HG03378 (cell line): ENCODE data around the gene TLE3.

Experiments used
- ATAC-seq: cut with Tn5 transposase; IDR thresholded peaks from one replicate; pipeline ENCODE4 v1.9.1; 2021; ENCODE audit warnings: mild to moderate bottlenecking, moderate library complexity; ENCODE audit not compliant: unreplicated experiment

TLE3 gene

GRCh38 chr15:70064441-70064840 lies 33.3 kb downstream of the TLE3 start:
- no peak for ATAC-seq

GRCh38 chr15:70063980-70064379 lies 33.7 kb downstream of the TLE3 start:
- ATAC-seq: no peak

- ATAC-seq: no peak
Measured at GRCh38 chr15:70063261-70063925, 34.3 kb downstream of the TLE3 start.

DNA sequence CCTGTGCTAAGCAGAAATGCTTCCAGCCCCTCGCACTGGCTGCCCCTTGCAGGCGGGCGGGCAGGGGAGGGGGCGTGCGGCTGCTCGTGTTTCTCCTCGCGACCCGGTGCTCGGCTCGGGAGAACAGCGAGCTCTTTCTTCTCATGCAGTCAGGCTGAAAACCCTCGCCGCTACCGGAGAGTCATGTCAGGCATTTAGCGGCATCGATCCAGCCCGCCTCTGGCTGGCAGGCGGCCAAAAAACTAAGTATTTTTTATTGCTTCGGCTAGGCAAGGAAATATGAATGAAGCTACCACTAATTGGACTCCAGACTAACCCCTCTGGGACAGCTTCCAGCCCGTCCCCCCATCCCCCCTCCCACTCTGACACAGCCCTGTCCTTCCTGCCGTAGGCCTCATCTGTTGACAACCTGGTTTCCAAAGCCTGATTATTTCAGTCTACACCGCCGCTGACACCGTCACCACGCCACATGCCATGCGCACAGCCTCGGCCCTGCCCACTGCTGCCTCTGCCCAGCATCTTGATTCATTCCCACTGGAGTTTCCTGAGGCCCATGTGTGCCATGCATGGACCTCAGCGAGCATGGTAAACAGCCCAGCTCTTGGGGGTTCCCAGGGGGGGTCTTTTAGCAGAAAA lies 35.3 kb downstream of the TLE3 start:
- no peak for ATAC-seq

GRCh38 chr15:70061696-70062270 lies 35.9 kb downstream of the TLE3 start:
- ATAC-seq: no peak

- ATAC-seq: no peak
Measured at GRCh38 chr15:70060993-70061305, 36.8 kb downstream of the TLE3 start.

DNA sequence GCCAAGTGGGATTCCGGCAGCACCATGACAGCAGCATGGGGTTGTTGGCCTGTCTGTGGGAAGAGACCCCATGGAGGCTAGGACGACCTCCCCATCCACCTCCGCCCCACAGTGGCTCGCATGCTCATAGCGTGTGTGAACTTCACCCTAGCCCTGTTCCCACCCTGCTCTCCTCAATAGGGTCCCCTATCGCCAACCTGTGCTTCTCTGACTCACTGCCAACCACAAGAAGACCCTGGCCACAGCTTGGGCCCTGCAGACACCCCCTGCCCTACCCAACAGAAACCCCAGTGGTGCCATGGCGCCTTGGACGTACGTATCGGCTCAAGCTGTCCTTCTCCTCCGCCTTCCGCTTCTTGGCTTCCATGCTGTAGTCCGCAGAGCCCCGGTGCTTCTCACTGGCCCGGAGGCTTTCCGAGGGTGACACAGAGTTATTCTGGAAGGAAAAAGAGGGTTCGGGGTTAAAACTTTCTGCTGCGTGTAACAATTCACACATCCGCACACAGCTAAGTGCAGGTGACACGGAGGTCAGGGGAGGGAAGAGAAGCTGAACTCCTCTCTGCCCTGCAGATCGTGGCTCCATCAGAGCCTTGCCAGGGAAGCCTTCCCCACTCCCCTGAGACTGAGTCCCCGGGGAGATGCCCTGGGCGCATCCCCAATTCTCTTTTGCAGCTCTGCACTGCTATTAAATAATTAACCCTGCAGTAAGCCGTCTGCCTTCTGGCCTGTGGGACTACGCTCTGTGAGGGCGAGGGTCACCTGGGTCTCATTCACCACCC lies 37.3 kb downstream of the TLE3 start:
- no peak for ATAC-seq

DNA sequence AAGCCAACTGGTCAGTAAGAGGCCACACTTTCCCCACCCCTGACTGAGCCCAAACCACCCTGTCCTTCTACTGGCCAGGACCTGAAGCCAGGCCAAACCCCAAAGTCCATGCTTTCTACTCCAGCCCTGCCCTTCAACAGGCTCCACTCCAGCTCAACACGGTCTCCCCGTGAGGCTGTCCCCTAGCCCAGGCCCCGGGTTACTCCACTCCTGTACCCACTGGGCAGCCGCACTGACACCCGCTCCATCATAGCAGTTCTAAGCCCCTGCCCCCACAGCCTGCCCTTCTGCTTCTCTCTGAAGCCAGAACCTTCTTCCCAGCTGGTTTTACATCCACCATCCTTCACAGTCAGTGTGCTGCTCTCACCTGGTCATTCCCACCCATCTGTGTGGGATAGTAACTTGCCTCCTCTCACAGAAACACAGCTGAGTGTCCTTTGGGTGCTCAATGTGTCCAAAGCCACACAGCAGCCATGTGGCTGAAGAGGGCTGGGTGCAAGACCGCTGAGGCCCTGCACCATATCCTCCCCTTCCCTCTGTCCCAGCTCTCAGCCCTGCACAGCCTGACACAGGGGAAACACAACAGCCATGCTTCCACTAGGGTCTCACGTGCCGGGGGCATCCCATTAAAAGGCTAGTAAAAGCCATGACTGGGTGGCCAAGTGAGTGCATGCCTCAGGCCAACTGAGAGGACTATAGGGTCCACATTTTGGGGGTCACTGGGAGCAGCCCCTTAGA lies 38.1 kb downstream of the TLE3 start:
- ATAC-seq: no peak

- no peak for ATAC-seq
Measured at GRCh38 chr15:70058642-70059360, 38.9 kb downstream of the TLE3 start.

DNA sequence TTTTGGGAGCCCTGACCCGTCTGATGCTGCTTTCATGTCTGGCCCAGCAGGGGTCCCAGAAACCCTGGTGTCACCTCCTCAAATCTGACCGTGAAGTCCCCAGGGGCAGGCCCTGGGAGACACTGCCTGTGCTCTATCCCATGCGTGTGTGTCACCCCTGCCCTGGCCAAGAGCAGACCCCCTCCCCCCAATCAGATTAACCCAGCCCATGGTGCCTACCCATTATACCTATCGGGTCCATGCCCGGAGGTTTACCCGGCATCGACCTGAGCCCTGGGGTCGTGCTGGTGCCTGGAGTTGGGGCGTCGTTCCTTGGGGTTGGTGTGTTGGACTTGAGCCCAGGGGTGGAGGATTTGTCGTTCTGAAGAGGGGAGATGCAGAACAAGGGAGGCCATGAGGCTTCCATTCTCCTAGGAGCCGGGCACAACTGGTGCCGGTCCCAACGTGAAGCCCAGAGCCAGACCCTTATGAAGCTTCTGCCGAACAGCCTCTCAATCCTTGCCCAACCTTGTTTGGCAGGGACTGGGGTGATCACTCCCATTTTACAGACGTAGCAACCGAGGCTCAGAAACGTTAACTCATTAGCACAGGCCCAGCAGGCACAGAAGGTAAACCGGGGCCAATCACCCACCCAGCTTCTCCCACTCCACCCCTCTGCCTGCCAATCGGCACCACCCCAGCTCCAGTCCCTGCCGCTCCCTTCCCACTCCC lies 39.6 kb downstream of the TLE3 start:
- ATAC-seq: no peak

DNA sequence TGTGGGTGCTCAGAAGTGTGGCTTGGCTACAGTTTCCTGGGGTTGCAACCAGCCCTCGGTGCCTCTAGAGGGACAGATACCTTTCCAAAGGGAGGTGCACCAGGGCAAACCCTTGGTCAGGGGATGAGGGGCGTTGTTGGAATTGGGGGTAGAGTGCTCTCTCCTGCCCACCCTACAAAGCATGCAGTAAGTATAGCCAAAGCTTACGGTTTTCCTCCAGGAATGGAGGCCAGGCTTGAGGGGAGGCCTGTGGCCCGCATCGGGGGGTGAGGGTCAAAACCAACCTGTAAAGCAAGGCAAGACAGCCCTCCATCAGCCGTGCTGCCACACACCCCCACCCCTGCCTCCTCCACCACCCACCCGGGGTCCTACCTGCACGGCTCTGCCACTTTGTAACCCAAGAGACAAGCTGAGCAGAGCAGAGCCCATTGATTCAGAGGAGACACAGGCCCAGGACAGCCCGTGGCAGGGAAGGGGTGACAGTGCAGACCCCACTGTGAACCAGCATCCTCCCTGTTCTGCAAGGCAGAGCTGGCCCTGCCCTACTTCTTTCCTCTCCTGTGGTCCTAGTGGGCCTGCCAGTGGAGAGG lies 41.5 kb downstream of the TLE3 start:
- ATAC-seq: no peak

DNA sequence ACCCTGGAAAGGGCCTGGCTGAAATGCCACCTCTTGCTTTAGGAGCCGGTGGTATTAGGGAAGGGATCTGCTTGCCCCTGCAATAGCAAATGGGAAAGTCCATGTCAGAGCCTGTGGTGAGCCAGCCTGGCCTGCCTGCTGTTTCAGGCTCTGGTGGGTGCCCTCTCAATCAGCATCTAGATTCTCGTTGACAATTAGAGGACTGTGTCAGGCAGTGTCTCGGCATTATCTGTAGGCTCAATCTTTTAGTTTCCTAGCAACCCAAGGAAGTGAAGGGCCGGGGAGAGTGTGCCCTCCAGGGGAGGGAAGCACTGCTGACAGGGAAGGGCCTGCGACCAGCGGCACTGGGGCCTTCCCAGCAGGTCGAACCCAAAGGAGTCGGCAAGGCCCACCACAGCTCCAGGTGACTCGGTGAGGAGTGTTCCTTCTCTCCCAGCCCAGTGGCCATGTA lies 42.1 kb downstream of the TLE3 start:
- ATAC-seq: no peak

- ATAC-seq: no peak
Measured at GRCh38 chr15:70054884-70055387, 42.8 kb downstream of the TLE3 start.

- ATAC-seq: no peak
Measured at GRCh38 chr15:70054366-70054765, 43.4 kb downstream of the TLE3 start.

DNA sequence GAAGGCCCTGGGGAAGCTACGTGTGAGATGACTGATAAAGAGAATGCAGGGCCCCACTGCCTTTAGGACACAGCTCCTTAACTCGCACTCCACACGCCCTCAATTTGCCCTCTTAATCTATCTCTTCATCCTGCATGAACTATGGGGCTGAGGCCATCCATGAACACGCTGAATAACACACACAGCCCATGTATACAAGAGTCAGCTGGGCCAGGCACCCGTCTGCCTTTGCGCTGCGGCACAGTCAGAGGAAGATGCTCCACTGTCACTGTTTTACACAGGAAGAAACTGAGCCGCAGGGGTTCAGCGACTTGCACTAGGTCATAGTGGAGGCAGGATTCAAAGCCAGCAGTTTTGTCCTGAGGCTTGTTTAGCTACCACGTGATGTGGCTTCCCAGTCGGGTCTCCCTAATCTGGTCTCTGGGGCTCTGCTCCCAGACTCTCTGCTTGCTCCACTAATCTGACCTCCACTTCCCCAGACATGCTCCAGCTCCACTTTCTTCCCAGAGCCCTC lies 43.9 kb downstream of the TLE3 start:
- no peak for ATAC-seq

GRCh38 chr15:70053001-70053715 lies 44.6 kb downstream of the TLE3 start:
- ATAC-seq: no peak

DNA sequence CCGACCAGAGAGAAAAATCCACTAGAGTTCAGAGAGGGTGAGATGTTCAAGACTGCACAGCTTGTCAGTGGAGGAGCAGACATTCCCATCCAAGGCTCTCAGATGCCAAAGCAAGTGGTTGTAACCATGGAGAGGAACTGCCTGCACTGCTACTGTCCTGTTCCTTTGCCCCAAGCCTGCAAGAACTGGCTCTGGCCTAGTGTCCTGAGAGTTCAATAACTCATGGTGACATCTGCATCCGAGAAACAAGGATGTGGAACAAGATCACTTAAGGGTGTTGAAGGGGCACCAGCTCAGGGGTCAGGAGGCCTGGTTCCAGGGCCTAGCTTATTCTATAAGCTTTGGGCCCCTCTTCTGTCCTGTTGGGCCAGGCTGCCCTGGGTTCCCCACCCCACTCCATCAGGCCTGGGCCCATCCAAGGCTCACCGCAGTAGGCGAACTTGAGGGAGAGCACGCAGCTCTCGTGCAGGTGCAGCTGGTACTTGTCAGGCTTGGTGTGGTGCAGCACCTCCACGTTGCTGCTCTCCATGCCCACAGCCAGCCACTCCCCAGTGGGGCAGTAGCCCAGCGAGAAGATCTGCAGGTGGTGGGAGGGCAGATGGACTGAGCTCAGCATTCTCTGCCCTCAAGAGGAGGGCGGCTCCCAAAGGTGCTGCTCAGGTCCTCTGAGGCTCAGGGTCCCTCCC lies 45.6 kb downstream of the TLE3 start:
- no peak for ATAC-seq

DNA sequence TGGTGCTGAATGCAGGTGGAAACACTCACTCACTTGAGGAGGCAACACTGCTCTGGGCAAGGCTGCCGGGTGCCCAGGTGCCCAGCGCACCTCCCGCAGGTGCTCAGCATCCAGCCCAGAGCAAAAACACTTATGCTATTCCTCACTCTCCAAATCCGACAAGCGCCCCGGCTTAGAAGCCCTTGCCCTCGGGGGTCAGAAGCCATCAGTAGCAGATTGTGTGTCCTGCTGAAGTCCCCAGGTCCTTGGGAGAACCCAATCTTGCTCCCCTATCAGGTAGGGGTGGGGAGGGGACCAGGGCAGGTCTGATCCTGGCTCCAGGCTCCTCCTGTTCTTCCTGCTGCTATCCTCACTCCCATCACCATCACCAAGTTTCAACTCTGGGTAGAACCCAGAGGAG lies 46.7 kb downstream of the TLE3 start:
- ATAC-seq: no peak
